Fibroblast of pulmonary artery (primary cell): ENCODE data around the gene TMEM120A.

Source experiments
- DNase-seq: peaks from one replicate; pipeline ENCODE4 v3.0.0-alpha.2; 2010; ENCODE audit warnings: low read depth
- H3K4me3 ChIP-seq: replicated peaks from 2 replicates; pipeline ENCODE4 v1.5.1; 2011; ENCODE audit warnings: low read depth, mild to moderate bottlenecking, control low read depth, low read length, moderate library complexity
- TF ChIP-seq, protein P1 (sequence below): IDR thresholded peaks from 2 replicates; pipeline ENCODE4 v1.5.1; 2011; ENCODE audit warnings: mild to moderate bottlenecking, control low read depth, low read length, inconsistent platforms; ENCODE audit errors: missing control alignments

Gene TMEM120A

DNA sequence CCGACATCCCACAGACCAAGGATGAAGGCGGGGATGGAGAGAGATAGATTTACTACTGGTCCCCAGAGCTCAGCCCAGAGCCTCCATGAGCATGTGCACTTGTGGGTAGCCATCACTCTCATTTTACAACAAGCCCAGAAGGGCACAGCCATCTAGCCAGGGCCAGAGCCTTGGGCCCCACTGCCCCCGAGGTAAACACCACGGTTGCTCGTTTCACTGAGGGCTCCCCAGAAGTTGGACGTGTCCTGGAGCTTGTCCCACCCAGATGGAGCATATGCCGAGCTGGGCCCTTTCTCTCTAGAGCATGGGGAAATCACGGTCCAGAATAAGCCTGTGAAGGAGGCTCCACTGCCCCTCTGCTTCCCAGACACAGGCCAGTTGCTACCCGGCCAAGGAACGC is 9.0 kb upstream of the TMEM120A start:
- H3K4me3 ChIP-seq, result no peak overlapping the region
- DNase-seq, result no peak
- TF ChIP-seq, protein P1, sequence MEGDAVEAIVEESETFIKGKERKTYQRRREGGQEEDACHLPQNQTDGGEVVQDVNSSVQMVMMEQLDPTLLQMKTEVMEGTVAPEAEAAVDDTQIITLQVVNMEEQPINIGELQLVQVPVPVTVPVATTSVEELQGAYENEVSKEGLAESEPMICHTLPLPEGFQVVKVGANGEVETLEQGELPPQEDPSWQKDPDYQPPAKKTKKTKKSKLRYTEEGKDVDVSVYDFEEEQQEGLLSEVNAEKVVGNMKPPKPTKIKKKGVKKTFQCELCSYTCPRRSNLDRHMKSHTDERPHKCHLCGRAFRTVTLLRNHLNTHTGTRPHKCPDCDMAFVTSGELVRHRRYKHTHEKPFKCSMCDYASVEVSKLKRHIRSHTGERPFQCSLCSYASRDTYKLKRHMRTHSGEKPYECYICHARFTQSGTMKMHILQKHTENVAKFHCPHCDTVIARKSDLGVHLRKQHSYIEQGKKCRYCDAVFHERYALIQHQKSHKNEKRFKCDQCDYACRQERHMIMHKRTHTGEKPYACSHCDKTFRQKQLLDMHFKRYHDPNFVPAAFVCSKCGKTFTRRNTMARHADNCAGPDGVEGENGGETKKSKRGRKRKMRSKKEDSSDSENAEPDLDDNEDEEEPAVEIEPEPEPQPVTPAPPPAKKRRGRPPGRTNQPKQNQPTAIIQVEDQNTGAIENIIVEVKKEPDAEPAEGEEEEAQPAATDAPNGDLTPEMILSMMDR, result no peak

DNA sequence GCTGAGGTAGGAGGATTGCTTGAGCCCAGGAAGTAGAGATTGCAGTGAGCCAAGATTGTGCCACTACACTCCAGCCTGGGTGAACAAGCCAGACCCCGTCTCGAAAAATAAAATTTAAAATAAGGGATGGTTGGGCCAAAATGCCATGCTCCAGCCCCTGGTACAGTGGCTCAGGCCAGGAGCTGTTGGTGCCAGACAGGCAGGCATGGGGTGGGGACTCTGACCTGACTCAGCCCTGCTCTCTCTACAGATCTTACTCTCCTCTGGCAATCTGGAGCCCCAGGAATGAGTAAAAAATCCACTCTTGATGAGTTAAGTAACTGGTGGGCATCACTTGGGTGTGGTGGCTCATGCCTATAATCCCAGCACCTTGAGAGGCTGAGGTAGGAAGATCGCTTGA is 8.4 kb upstream of the TMEM120A start:
- no peak for DNase-seq
- TF ChIP-seq, protein P1, result no peak
- H3K4me3 ChIP-seq, result no peak overlapping the region

DNA sequence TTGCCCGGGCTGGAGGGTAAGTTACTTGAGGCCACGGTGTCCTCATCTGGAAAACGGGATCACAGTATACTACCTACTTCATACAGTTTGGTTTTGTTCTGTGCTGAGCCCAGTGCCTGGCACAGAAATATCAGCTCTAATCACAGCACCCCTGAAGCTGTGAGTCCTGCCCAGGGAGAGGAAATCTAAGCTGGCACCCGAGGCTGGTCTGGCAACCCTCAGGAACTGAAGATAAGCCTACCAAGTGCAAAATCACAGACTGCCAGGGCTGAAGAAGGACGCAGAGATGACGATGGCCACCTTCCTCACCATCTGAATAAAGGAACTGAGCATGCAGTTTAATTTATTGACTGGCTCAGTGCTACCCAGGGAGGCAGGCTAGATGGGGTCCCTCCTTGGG is 7.7 kb upstream of the TMEM120A start:
- no peak overlapping the region for H3K4me3 ChIP-seq
- DNase-seq, result no peak
- TF ChIP-seq, protein P1, result no peak

DNA sequence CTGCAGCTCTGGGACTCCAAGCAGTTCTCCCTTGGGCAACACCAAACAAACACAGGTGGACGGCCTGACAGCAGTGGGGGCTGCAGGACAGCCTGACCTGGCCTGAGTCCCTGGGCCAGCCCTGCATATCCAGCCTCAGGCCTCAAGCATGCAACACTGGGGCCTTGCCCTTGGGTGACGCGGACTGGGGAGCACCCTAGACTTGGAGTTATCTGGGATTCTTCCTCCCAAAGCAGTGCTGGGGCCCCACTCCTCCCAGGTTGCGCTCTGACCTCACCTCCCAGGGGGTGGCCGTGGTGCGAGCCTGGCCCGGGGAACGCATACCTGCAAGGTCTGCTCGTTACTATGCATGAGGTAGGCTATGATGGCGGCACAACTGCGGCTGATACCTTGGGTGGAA is 6.2 kb upstream of the TMEM120A start:
- DNase-seq, result no peak
- TF ChIP-seq, protein P1, result no peak
- no peak overlapping the region for H3K4me3 ChIP-seq

DNA sequence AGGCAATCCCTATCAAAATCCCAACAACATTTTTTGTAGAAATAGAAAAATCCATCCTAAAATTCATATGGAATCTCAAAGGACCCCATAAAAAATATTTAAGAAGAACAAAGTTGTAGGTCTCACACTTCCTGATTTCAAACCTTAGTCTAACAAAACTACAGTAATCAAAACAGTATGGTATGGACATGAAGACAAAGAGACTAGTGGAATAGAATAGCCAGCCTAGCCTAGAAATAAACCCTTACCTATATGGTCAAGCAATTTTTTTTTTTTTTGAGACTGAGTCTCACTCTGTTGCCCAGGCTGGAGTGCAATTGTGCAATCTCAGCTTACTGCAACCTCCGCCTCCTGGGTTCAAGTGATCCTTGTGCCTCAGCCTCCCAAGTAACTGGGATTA is 3.6 kb upstream of the TMEM120A start:
- TF ChIP-seq, protein P1, result no peak
- DNase-seq, result no peak
- no peak overlapping the region for H3K4me3 ChIP-seq

DNA sequence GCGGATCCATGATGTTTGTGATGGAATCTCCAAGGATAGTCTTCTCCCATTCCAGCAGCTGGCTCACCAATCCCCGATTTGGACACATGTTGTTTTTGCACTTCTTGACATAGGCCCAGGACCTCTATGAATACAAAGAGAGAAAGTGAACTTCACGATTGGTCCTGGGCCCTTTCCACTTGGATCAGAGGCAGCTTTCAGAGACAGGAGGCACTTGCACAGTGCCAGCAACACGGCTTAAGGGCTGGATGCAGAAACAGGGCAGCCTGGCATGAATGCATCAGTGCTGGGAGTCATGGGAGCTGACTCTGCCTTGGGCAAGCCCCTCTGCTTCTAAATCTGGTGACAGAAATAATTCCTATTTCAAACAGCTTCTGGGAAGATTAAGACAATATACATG is 2.1 kb upstream of the TMEM120A start:
- TF ChIP-seq, protein P1, result no peak
- H3K4me3 ChIP-seq, result no peak overlapping the region
- DNase-seq, result no peak

DNA sequence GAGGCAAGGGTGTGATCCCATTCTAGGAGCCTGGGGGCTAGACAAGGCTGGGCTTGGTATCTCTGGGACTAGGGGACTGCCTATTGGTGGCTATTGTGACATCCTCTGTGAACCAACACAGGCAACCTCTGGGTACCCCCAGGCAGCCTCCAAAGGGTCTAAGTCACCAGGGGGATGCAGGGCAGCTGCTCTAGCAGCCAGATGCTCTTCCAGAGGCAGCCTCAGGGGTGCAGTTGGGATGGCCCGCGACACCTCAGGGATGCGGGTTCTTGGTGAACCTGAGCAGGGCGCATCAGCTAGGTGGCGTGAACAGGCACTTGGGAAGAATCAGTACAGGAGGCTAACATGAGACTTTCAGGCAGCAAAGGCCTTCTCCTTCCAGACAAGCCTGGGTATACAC is 1.6 kb upstream of the TMEM120A start:
- no peak for DNase-seq
- H3K4me3 ChIP-seq, result no peak overlapping the region
- TF ChIP-seq, protein P1, result no peak
